ENCODE results near the gene C9orf43.

DNA sequence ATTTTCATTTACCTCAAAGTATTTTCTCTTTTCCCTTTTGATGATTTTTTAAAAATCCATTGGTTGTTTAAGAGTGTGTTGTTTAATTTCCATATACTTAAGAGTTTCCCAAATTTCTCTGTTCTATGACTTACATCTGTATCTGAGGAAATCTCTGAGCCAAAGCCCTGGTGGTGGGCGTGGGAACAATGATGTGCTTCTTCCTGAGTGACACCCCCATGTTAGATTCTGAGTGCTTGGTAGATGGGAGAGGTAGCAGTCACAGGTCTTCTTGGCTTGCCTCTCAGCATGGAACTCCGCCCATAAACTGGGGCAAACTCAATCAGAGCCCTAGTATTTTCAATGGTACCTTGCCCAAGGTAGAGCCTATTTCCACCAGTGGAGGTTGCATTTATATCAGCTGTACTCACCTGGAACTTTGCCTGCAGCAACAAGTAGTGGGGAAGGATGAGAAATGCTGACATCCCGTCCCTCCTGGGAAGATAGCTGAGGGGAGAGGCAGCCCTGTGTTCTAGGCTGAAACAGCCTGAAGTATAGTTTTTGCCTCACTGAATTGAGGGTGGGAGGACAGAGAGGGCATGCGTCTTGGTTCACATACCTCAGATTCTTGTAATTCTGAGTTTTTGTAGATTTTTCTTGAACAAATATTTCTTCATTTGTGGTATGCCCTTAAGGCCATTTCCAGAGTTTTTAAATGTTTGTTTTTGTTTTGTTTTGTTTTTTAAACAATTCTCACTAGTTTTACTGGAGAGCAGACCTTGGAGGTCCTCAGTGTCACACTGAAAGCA, 26.4 kb downstream of the C9orf43 start:
- TF ChIP-seq EZH2 (IDR thresholded peaks at IDR 0.05; ENCODE audit: borderline replicate concordance, low read depth, low read length, severe bottlenecking), result no peak
- TF ChIP-seq CTCF (IDR thresholded peaks at IDR 0.05; ENCODE audit: borderline replicate concordance, extremely low read depth, low read length, poor library complexity, severe bottlenecking), result no peak

Measured in DND-41 (cell line).